ENCODE data around the gene IRF5.

IRF5 gene

DNA sequence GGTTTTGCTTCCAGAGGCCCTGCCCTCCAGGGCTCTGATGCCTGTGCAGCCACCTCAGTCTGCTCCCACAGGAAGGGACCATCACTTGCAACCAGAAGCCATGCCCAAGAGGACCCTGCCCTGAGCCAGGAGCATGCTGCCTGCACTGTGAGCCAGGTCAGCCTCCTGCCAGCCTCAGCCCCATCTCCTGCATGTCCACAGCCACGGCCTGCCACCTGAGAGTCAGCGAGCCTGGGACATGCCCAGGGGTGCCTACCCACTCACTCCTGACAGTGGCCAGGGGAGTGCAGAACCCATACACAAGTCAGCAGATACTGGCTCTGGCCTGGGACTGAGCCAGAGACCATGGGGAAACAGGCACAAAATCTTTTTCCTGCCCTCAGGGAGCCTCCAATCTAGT is 20.6 kb upstream of the IRF5 start:
- H3K4me2 ChIP-seq (ENCODE audit: low read length) = no peak overlapping the region
- peaks cover 3% of the 10 kb centered on the region for H3K4me1 ChIP-seq (ENCODE audit: control insufficient read depth, insufficient read depth, low read length)
- no peak overlapping the region for H3K9ac ChIP-seq (ENCODE audit: low read depth, low read length)
- H3K4me3 ChIP-seq (ENCODE audit: low read length) = no peak overlapping the region
- H3K9me3 ChIP-seq (replicated peaks; ENCODE audit: low read length) = no peaks in the 10 kb centered on the region
- no peaks in the 10 kb centered on the region for H3K36me3 ChIP-seq (ENCODE audit: insufficient read depth, low read length)
- H3K27me3 ChIP-seq (ENCODE audit: control insufficient read depth, insufficient read depth, low read length) = peaks cover 77% of the 10 kb centered on the region

DNA sequence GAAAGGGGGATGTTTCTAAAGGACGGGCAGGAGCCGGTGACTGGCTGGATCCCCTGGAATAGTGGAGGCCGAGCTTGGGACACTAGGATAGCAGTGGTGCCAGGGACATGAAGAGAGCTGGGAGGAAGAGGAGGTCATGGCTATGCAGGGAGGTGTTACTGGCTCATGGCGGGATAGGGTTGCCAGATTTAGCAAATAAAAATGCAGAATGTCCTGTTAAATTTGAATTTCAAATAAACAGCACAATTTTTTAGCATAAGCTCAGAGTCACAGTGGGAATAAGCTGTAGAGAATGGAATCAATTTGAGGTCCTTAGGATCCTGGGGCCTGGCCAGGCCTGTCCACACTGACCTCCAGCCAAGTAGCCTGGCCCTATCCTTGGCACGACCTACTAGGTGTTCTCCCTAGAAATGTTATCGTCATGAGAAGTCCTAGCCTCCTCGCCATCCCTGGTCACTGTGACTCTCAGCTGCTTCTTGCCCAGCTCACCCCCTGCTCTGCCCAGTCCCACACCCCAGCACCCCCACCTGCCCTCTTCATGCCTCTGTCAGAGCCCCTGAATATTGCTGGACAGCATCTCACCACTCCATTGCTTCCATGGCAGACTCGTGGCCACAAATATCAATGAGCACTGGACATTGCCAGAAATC is 19.6 kb upstream of the IRF5 start:
- Histone ChIP-seq H3K4me2 (ENCODE audit: low read length) (no peak overlapping the region), H3K27me3 (ENCODE audit: control insufficient read depth, insufficient read depth, low read length) (peaks cover 85% of the 10 kb centered on the region), H3K9ac (ENCODE audit: low read depth, low read length) (no peak overlapping the region), H3K36me3 (ENCODE audit: insufficient read depth, low read length) (no peaks in the 10 kb centered on the region), H3K4me1 (ENCODE audit: control insufficient read depth, insufficient read depth, low read length) (peaks cover 3% of the 10 kb centered on the region), H3K9me3 (replicated peaks; ENCODE audit: low read length) (no peaks in the 10 kb centered on the region), H3K4me3 (ENCODE audit: low read length) (no peak overlapping the region)

GRCh38 chr7:128919241-128919640 is 18.5 kb upstream of the IRF5 start:
- peaks cover 87% of the 10 kb centered on the region for H3K27me3 ChIP-seq (ENCODE audit: control insufficient read depth, insufficient read depth, low read length)
- no peaks in the 10 kb centered on the region for H3K36me3 ChIP-seq (ENCODE audit: insufficient read depth, low read length)
- no peak overlapping the region for H3K9ac ChIP-seq (ENCODE audit: low read depth, low read length)
- H3K4me1 ChIP-seq (ENCODE audit: control insufficient read depth, insufficient read depth, low read length) = peaks cover 3% of the 10 kb centered on the region
- H3K4me3 ChIP-seq (ENCODE audit: low read length) = no peak overlapping the region
- H3K4me2 ChIP-seq (ENCODE audit: low read length) = no peak overlapping the region
- no peaks in the 10 kb centered on the region for H3K9me3 ChIP-seq (replicated peaks; ENCODE audit: low read length)

DNA sequence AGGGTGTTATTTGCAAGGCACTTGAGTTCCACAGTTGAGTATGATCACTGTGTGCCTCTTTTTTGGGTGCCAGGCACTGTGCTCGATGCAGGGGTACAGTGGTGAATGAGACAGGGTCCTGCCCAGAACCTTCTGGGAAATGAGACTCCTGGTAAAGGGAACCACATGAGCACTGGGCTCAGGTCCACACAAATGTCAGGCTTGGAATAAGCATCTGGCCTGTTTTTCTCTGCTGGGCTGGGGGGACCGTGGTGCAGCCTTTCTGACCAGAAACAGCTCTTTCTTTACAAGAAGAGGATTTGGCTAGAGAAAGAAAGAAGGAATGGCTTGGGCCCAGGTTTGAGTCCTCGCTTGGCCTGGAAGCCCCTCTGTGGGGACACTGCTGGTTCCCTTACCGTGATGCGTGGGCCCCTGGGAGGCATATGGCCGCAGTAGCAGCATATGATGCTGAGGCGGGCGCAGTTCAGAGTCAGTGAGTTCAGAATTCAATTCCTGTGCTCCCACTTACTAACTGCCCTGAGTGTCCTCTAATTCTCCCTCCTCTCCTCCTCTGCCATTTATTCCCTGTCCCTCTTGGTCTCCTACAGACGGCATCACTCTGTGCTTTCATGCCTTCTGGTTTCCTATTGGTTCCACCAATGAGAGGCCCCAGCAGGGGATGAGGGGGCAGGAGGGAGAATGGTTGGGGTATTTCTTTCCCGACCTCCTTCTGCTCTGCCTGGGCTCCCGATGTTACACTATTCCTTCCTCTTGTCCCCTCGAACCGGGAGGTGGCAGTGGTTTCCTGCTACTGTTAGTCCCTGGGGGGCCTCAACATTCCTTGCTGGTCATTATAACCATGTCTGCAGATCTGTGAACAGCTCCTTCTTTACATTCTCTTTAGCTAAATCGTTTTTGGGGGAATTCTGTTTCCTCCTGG is 17.6 kb upstream of the IRF5 start:
- Histone ChIP-seq H3K4me2 (ENCODE audit: low read length) (no peak overlapping the region), H3K9ac (ENCODE audit: low read depth, low read length) (no peak overlapping the region), H3K36me3 (ENCODE audit: insufficient read depth, low read length) (no peaks in the 10 kb centered on the region), H3K27me3 (ENCODE audit: control insufficient read depth, insufficient read depth, low read length) (peaks cover 88% of the 10 kb centered on the region), H3K4me3 (ENCODE audit: low read length) (no peak overlapping the region), H3K9me3 (replicated peaks; ENCODE audit: low read length) (no peaks in the 10 kb centered on the region), H3K4me1 (ENCODE audit: control insufficient read depth, insufficient read depth, low read length) (peaks cover 3% of the 10 kb centered on the region)

DNA sequence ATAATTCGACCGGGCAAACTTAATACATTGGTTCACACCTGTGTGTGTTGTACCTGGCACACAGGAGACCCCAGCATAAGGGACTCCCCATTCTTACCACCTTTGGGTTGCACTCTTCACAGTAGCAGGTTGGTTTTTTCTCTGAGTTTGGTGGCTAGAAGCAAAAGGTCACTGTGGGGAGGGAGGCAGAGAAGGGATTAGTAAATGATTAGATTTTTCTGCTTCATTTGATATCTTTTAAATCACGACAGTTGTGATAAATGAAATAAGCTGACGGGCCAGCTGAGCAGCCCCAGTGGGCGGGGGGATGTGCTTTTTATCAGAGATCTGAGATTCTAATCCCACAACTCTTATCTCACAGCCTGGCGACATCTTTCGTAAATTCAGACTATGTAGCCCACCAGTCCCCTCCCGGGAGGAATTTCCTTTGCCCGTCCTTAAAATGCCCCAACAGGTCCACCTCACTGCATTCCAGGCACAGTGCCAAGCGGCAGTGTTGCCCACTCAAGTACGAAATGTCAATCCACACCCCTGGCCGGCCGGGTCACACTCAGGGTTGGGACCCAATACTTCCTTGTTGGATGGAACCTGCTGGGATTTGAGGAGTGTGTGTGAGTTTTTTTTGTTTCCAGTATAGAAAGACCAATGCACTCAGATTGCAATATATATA is 16.7 kb upstream of the IRF5 start:
- H3K27me3 ChIP-seq (ENCODE audit: control insufficient read depth, insufficient read depth, low read length) = peaks cover 84% of the 10 kb centered on the region
- H3K9ac ChIP-seq (ENCODE audit: low read depth, low read length) = no peak overlapping the region
- H3K4me2 ChIP-seq (ENCODE audit: low read length) = no peak overlapping the region
- no peak overlapping the region for H3K4me3 ChIP-seq (ENCODE audit: low read length)
- H3K9me3 ChIP-seq (replicated peaks; ENCODE audit: low read length) = no peaks in the 10 kb centered on the region
- no peaks in the 10 kb centered on the region for H3K36me3 ChIP-seq (ENCODE audit: insufficient read depth, low read length)
- no peaks in the 10 kb centered on the region for H3K4me1 ChIP-seq (ENCODE audit: control insufficient read depth, insufficient read depth, low read length)

GRCh38 chr7:128921866-128922440 is 15.8 kb upstream of the IRF5 start:
- Histone ChIP-seq H3K9me3 (replicated peaks; ENCODE audit: low read length) (no peaks in the 10 kb centered on the region), H3K27me3 (ENCODE audit: control insufficient read depth, insufficient read depth, low read length) (peaks cover 75% of the 10 kb centered on the region), H3K4me3 (ENCODE audit: low read length) (no peak overlapping the region), H3K9ac (ENCODE audit: low read depth, low read length) (no peak overlapping the region), H3K36me3 (ENCODE audit: insufficient read depth, low read length) (no peaks in the 10 kb centered on the region), H3K4me1 (ENCODE audit: control insufficient read depth, insufficient read depth, low read length) (no peaks in the 10 kb centered on the region), H3K4me2 (ENCODE audit: low read length) (no peak overlapping the region)

DNA sequence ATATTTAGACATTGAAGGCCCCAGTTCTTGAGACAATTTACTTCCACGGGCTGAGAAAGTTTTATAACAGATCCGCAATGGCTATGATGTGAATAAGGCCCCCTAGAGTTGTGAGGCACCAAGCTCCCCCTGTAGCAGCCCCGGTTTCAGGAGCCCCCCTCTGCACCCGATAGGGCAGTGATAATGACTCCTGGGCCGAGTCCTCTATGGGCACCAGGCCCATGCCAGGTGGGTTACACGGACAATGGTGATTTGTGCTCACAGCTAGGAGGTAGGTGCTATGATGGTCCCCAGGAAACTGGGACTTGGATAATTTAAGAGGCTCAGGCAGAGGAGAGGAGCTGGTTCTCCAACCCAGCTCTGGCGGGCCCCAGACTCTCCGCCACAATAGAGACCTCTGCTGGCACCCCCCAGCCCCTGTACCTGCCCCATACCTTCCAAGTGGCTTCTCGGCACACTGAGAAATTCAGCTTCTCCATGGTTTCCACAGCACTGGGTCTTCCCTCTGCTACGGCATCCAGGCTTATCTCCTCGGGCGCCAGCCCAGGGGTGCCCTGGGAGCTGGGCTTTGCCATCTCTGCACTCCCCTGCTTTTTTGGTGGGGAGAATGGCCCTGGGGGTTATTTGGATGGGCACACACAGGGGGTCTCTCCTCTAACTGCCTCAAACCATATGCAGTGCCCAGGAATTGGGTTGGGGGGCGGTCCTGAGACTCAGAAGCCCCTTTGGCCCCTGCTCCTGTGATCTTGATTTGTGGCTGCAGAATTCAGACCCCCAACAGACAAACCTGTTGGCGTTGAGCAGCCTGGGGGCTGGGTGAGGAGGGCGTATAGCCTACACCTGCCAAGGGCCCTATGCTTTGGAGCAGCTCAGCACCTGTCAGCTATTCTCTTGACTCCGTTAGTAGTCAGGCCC is 15.0 kb upstream of the IRF5 start:
- Histone ChIP-seq H3K36me3 (ENCODE audit: insufficient read depth, low read length) (no peaks in the 10 kb centered on the region), H3K9me3 (replicated peaks; ENCODE audit: low read length) (no peaks in the 10 kb centered on the region), H3K4me3 (ENCODE audit: low read length) (no peak overlapping the region), H3K4me1 (ENCODE audit: control insufficient read depth, insufficient read depth, low read length) (no peaks in the 10 kb centered on the region), H3K4me2 (ENCODE audit: low read length) (no peak overlapping the region), H3K9ac (ENCODE audit: low read depth, low read length) (no peak overlapping the region), H3K27me3 (ENCODE audit: control insufficient read depth, insufficient read depth, low read length) (peaks cover 71% of the 10 kb centered on the region)

DNA sequence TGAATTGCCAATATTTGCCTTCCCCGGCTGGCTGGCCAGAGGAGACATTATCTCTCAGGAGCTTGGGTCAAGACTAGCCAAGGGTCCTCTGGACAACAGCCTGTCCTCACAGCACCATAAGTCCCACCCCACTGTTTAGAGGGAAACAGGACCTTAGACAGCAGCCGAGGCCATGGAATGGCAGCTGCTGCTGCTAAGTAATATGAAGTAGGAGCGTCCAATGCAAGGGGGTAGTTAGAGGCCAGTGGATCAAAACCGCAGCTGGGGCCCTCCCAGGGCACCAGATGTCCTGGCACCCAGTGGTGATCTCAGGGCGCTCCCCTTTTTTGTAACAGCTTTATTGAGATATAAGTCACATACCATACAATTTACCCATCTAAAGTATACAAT is 14.3 kb upstream of the IRF5 start:
- Histone ChIP-seq H3K9ac (ENCODE audit: low read depth, low read length) (no peak overlapping the region), H3K4me3 (ENCODE audit: low read length) (no peak overlapping the region), H3K4me1 (ENCODE audit: control insufficient read depth, insufficient read depth, low read length) (no peaks in the 10 kb centered on the region), H3K9me3 (replicated peaks; ENCODE audit: low read length) (no peaks in the 10 kb centered on the region), H3K4me2 (ENCODE audit: low read length) (no peak overlapping the region), H3K27me3 (ENCODE audit: control insufficient read depth, insufficient read depth, low read length) (peaks cover 67% of the 10 kb centered on the region), H3K36me3 (ENCODE audit: insufficient read depth, low read length) (no peaks in the 10 kb centered on the region)

DNA sequence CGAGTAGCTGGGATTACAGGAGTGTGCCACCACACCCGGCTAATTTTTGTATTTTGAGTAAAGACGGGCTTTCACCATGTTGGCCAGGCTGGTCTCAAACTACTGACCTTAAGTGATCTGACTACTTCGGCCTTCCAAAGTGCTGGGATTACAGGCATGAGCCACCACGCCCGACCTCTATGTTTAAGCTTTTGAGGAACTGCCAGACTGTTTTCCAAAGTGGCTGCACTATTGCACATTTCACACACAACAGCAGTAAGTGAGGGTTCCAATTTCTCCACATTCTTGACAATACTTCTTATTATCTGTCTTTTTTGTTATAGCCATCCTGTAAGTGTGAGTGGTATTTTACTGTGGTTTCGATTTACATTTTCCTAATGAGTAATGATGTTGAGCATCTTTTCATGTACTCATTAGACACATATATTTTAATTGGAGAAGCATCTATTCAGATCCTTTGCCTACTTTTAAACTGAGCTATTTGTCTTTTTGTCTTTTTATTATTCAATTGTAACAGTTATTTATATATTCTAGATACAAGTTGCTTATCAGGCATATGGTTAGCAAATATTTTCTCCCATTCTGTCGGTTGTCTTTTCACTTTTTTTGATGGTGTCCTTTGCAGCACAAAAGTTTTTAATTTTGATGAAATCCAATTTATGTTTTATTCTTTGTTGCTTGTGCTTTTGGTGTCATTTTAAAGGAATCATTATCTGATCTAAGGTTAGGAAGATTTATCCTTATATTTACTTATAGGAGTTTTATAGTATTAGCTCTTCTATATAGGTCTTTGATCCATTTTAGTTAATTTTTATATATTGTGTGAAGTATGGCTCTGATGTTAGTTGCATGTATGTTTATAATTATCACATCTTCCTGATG is 12.8 kb upstream of the IRF5 start:
- Histone ChIP-seq H3K9ac (ENCODE audit: low read depth, low read length) (no peak overlapping the region), H3K9me3 (replicated peaks; ENCODE audit: low read length) (no peaks in the 10 kb centered on the region), H3K27me3 (ENCODE audit: control insufficient read depth, insufficient read depth, low read length) (peaks cover 53% of the 10 kb centered on the region), H3K4me2 (ENCODE audit: low read length) (no peak overlapping the region), H3K4me1 (ENCODE audit: control insufficient read depth, insufficient read depth, low read length) (no peaks in the 10 kb centered on the region), H3K4me3 (ENCODE audit: low read length) (no peak overlapping the region), H3K36me3 (ENCODE audit: insufficient read depth, low read length) (no peaks in the 10 kb centered on the region)

- no peaks in the 10 kb centered on the region for H3K9me3 ChIP-seq (replicated peaks; ENCODE audit: low read length)
- no peaks in the 10 kb centered on the region for H3K4me1 ChIP-seq (ENCODE audit: control insufficient read depth, insufficient read depth, low read length)
- peaks cover 40% of the 10 kb centered on the region for H3K27me3 ChIP-seq (ENCODE audit: control insufficient read depth, insufficient read depth, low read length)
- H3K4me2 ChIP-seq (ENCODE audit: low read length) = no peak overlapping the region
- H3K9ac ChIP-seq (ENCODE audit: low read depth, low read length) = no peak overlapping the region
- H3K4me3 ChIP-seq (ENCODE audit: low read length) = no peak overlapping the region
- no peaks in the 10 kb centered on the region for H3K36me3 ChIP-seq (ENCODE audit: insufficient read depth, low read length)
Measured at GRCh38 chr7:128928159-128928813, 9.4 kb upstream of the IRF5 start.
